Transverse colon (tissue), 4 donors: Measurements from ENCODE around the gene HOXA13. TPM values are rescaled to one million over a fixed set of nuclear protein-coding genes. Genes with fewer than 3 reads are reported as not detected.

ENCODE experiments used
- DNase-seq: peaks from one replicate; pipeline ENCODE4 v3.0.0-alpha.2; 2019
- H3K27ac ChIP-seq, 4 donors: fragments of 200-600 bp; sonication (generic); 2 replicates each; pipeline ENCODE4 v1.5.1; 2016 to 2018; ENCODE audit warnings: inconsistent platforms in 4 of 4
- H3K27me3 ChIP-seq: fragments of 200-600 bp; sonication (generic); 2 replicates; pipeline ENCODE4 v1.5.1; 2017; ENCODE audit warnings: inconsistent platforms
- H3K36me3 ChIP-seq, 4 donors: fragments of 200-600 bp; sonication (generic); 2 replicates each; pipeline ENCODE4 v1.5.1; 2017 to 2019; ENCODE audit warnings: inconsistent platforms in 4 of 4
- H3K4me1 ChIP-seq, 4 donors: fragments of 200-600 bp; sonication (generic); 2 replicates each; pipeline ENCODE4 v1.5.1; 2017 to 2020; ENCODE audit warnings: inconsistent platforms in 4 of 4
- H3K4me3 ChIP-seq, 4 donors: fragments of 200-600 bp; sonication (generic); 1 replicate in 1 of 4; 2 replicates in 3 of 4; pipeline versions ENCODE4 v1.5.1 to v1.6.1; 2017 to 2019; ENCODE audit warnings: inconsistent platforms in 4 of 4
- H3K9me3 ChIP-seq, 2 donors: fragments of 200-600 bp; sonication (generic); 2 replicates each; pipeline ENCODE4 v1.5.1; 2017 to 2019; ENCODE audit warnings: inconsistent platforms in 2 of 2
- CTCF ChIP-seq, 5 experiments: fragments of 200-600 bp in 3 of 5; fragments of 450-650 bp in 2 of 5; sonication (generic) in 3 of 5; IDR thresholded peaks; 1 replicate in 2 of 5; 2 replicates in 3 of 5; pipeline ENCODE4 v1.5.1; 2016 to 2017; ENCODE audit warnings: antibody characterized with exemption in 5 of 5, inconsistent platforms in 3 of 5, mild to moderate bottlenecking in 2 of 5, moderate library complexity in 1 of 5
- EP300 ChIP-seq: sonication (generic); formaldehyde crosslinking; IDR thresholded peaks from one replicate; pipeline ENCODE4 v1.6.1; 2017; ENCODE audit warnings: antibody characterized with exemption, low read depth
- POLR2A ChIP-seq: fragments of 450-650 bp; IDR thresholded peaks from one replicate; pipeline ENCODE4 v1.6.1; 2016; ENCODE audit warnings: antibody characterized with exemption, mild to moderate bottlenecking, moderate library complexity
- POLR2AphosphoS5 ChIP-seq, 3 donors: sonication (generic); formaldehyde crosslinking; IDR thresholded peaks; one replicate each; pipeline ENCODE4 v1.6.1; 2016; ENCODE audit warnings: antibody characterized with exemption in 3 of 3
- WGBS, 2 donors: methylation state at CpG; one replicate each; pipeline ENCODE4 v1.1.5; 2018; ENCODE audit warnings: low coverage in 1 of 2; 5-methylcytosine and 5-hydroxymethylcytosine counted together
- in situ Hi-C, 4 donors: fragments of 200-750 bp; cut with MboI; loops; one replicate each; pipeline versions ENCODE4 v1.15.0 to v1.15.1; 2017; ENCODE audit warnings: low sequenced_read_pairs in 3 of 4, low pct_ligation_motif_present in 1 of 4, low pct_unique_long_range_greater_than_20kb in 1 of 4
- intact Hi-C: fragments of 100-400 bp; cut with DNase I; formaldehyde crosslinking; loops from one replicate; pipeline ENCODE4 v1.15.1; 2023; ENCODE audit warnings: low total_unique reads
- total RNA-seq, 4 donors: library from RNA; depleted of rRNA; stranded (reverse); fragments of >200 nt; gene quantifications; one replicate each; pipeline ENCODE4 v1.1.0, GENCODE V29; 2016

The HOXA13 gene
- total RNA-seq, 4 donors from 2014 or later, result 22.5 to 69.9 (median 38.7) TPM

GRCh38 chr7:27191833-27192545 lies 7.9 kb downstream of the HOXA13 start:
- Histone ChIP-seq H3K27ac (peak overlapping the region; percentile 95 to 99 (median 98)), H3K9me3 (no peaks in the 10 kb centered on the region), H3K4me3 (peak overlapping the region; percentile 8 to 73 (median 58)), H3K36me3 (no peaks in the 10 kb centered on the region), H3K4me1 (peaks cover 16 to 57% (median 45%) of the 10 kb centered on the region in 4 donors), H3K27me3 (peaks cover 68% of the 10 kb centered on the region)
- DNase-seq, result peak; percentile 48
- intact Hi-C loops, result loop anchor here (5.0 to 10.0 kb wide), 3 partner anchors 725 to 983 kb away; no protein-coding TSS in a partner anchor
- TF ChIP-seq EP300, result no peak
- TF ChIP-seq POLR2AphosphoS5 (IDR thresholded peaks at IDR 0.05), result peak; percentile 27 to 70 (median 40)
- TF ChIP-seq CTCF (IDR thresholded peaks at IDR 0.05), result peak in 1 of 5 experiments; percentile 30
- peak; percentile 55 for TF ChIP-seq POLR2A
- 19 to 54% methylated on average over 7 to 42 of the region's 42 CpGs for WGBS, 2 donors
- in situ Hi-C loops, result loop anchor here in 2 of 4 donors (25.0 kb wide), 1 partner anchor 1330 kb away; no protein-coding TSS in a partner anchor

- 41% methylated on average over 15 of the region's 15 CpGs; no CpG with 5 or more reads in 1 of the 2 donors for WGBS, 2 donors
- Histone ChIP-seq H3K27ac (peak overlapping the region; percentile 95 to 99 (median 98)), H3K4me3 (peak overlapping the region; percentile 8 to 73 (median 58)), H3K27me3 (peaks cover 66% of the 10 kb centered on the region), H3K4me1 (peaks cover 16 to 64% (median 48%) of the 10 kb centered on the region in 4 donors), H3K36me3 (no peaks in the 10 kb centered on the region), H3K9me3 (no peaks in the 10 kb centered on the region)
- intact Hi-C loops, result loop anchor here (5.0 to 10.0 kb wide), 3 partner anchors 726 to 984 kb away; no protein-coding TSS in a partner anchor
- TF ChIP-seq EP300, result no peak
- TF ChIP-seq POLR2AphosphoS5 (IDR thresholded peaks at IDR 0.05), result no peak
- no peak for TF ChIP-seq POLR2A
- no peak for TF ChIP-seq CTCF (IDR thresholded peaks at IDR 0.05)
- peak; percentile 19 for DNase-seq
- in situ Hi-C loops, result loop anchor here in 2 of 4 donors (25.0 kb wide), 1 partner anchor 1329 kb away; no protein-coding TSS in a partner anchor
Observed at GRCh38 chr7:27191161-27191731, 8.6 kb downstream of the HOXA13 start.

GRCh38 chr7:27189997-27190748 lies 9.7 kb downstream of the HOXA13 start:
- H3K4me1 ChIP-seq, result peaks cover 16 to 66% (median 48%) of the 10 kb centered on the region in 4 donors
- TF ChIP-seq POLR2AphosphoS5 (IDR thresholded peaks at IDR 0.05), result peak; percentile 21 to 59 (median 33)
- no peak for TF ChIP-seq EP300
- 19 to 36% methylated on average over 4 to 7 of the region's 7 CpGs for WGBS, 2 donors
- peak overlapping the region in 2 of 4 donors; percentile 68 to 79 for H3K4me3 ChIP-seq
- H3K9me3 ChIP-seq, result no peaks in the 10 kb centered on the region
- peak; percentile 41 for DNase-seq
- H3K36me3 ChIP-seq, result no peaks in the 10 kb centered on the region
- in situ Hi-C loops, result loop anchor here in 3 of 4 donors (10.0 to 25.0 kb wide), 2 partner anchors 1328 to 1335 kb away; no protein-coding TSS in a partner anchor
- peaks cover 69% of the 10 kb centered on the region for H3K27me3 ChIP-seq
- peak overlapping the region; percentile 95 to 99 (median 98) for H3K27ac ChIP-seq
- intact Hi-C loops, result loop anchor here (5.0 to 10.0 kb wide), 4 partner anchors 727 to 985 kb away; no protein-coding TSS in a partner anchor

GRCh38 chr7:27189295-27189996 lies 10.4 kb downstream of the HOXA13 start:
- in situ Hi-C loops, result loop anchor here in 3 of 4 donors (10.0 to 25.0 kb wide), 2 partner anchors 1327 to 1335 kb away; no protein-coding TSS in a partner anchor
- Histone ChIP-seq H3K27ac (peak overlapping the region; percentile 95 to 99 (median 98)), H3K27me3 (peaks cover 64% of the 10 kb centered on the region), H3K36me3 (no peaks in the 10 kb centered on the region), H3K4me1 (peaks cover 16 to 66% (median 48%) of the 10 kb centered on the region in 4 donors), H3K9me3 (no peaks in the 10 kb centered on the region), H3K4me3 (peak overlapping the region in 3 of 4 donors; percentile 37 to 79 (median 68))
- DNase-seq, result peak; percentile 78
- peak; percentile 63 to 88 (median 82) for TF ChIP-seq POLR2AphosphoS5 (IDR thresholded peaks at IDR 0.05)
- TF ChIP-seq EP300, result no peak
- TF ChIP-seq POLR2A, result peak; percentile 84
- intact Hi-C loops, result loop anchor here (5.0 kb wide), 1 partner anchor 828 kb away; no protein-coding TSS in a partner anchor
- 12% methylated on average over 22 of the region's 22 CpGs; no CpG with 5 or more reads in 1 of the 2 donors for WGBS, 2 donors
